Right lobe of liver (tissue), 6 donors: ENCODE results near the gene SNAPC1. TPM values are rescaled to one million over a fixed set of nuclear protein-coding genes. Genes with fewer than 3 reads are reported as not detected.

Source experiments
- ATAC-seq, 4 donors: fragments of 200-7000 bp; cut with Tn5 transposase; one replicate each; pipeline ENCODE4 v1.9.1; 2020; ENCODE audit warnings: mild to moderate bottlenecking in 4 of 4, moderate library complexity in 4 of 4
- DNase-seq, 3 donors: peaks; one replicate each; pipeline ENCODE4 v3.0.0-alpha.2; 2020
- H3K27ac ChIP-seq, 3 donors: fragments of 200-600 bp; one replicate each; pipeline ENCODE4 v1.8.0; 2022
- H3K27me3 ChIP-seq, 2 donors: fragments of 200-600 bp; one replicate each; pipeline ENCODE4 v1.8.0; 2022
- H3K36me3 ChIP-seq, 4 donors: fragments of 200-600 bp; sonication (generic) in 1 of 4; one replicate each; pipeline versions ENCODE4 v1.5.1 to v1.8.0; 2017 to 2022; ENCODE audit warnings: control low read depth in 1 of 4
- H3K4me1 ChIP-seq, 4 donors: fragments of 200-600 bp; sonication (generic) in 1 of 4; one replicate each; pipeline versions ENCODE4 v1.5.1 to v1.8.0; 2017 to 2022; ENCODE audit warnings: control low read depth in 1 of 4
- H3K4me3 ChIP-seq, 3 donors: fragments of 200-600 bp; one replicate each; pipeline ENCODE4 v1.8.0; 2022
- H3K9me3 ChIP-seq, 4 donors: fragments of 200-600 bp; sonication (generic) in 1 of 4; one replicate each; pipeline versions ENCODE4 v1.5.1 to v1.8.0; 2017 to 2022; ENCODE audit warnings: control low read depth in 1 of 4
- CTCF ChIP-seq, 4 donors: fragments of 200-600 bp in 3 of 4; fragments of 450-650 bp in 1 of 4; IDR thresholded peaks; one replicate each; pipeline versions ENCODE4 v1.5.1 to v1.8.0; 2016 to 2022; ENCODE audit warnings: antibody characterized with exemption in 4 of 4, mild to moderate bottlenecking in 2 of 4
- POLR2A ChIP-seq: fragments of 450-650 bp; IDR thresholded peaks from one replicate; pipeline ENCODE4 v1.6.1; 2017; ENCODE audit warnings: antibody characterized with exemption, mild to moderate bottlenecking
- WGBS: methylation state at CpG from one replicate; pipeline ENCODE4 v1.1.6; 2018; ENCODE audit warnings: low coverage, low lambda C conversion rate; ENCODE audit not compliant: insufficient coverage; ENCODE audit errors: missing lambda C conversion rate; 5-methylcytosine and 5-hydroxymethylcytosine counted together
- intact Hi-C, 2 donors: fragments of 100-400 bp; cut with DNase I; formaldehyde crosslinking; loops; one replicate each; pipeline versions ENCODE4 v1.11.2 to v1.14.1; 2022
- total RNA-seq, 6 experiments: library from RNA; depleted of rRNA in 2 of 6; stranded (reverse); fragments of >200 nt in 2 of 6; fragmentation: NEBNext Ultra II Directional in 3 of 6; extraction: Animal tissue kit (Norgen Biotek cat#: 25700) in 3 of 6; gene quantifications; one replicate each; pipeline versions ENCODE4 v1.1.0 to v1.2.4, GENCODE V29; 2016 to 2023
- donor health status: DM: no; HTN: yes; CAD: no.
- donor health status: DM: no; HTN: no; CAD: no.
- donor health status: DM: no; HTN: no; CAD: no.
- donor health status: DM: no; HTN: yes; CAD: no.
- donor health status: DM: no; HTN: yes; CAD: no.

The SNAPC1 gene
- total RNA-seq, 6 experiments from 2014 or later, result 0.88 to 2.0 (median 1.8) TPM

- no peak for DNase-seq
- Histone ChIP-seq H3K4me3 (peak overlapping the region in 1 of 3 donors; percentile 6), H3K4me1 (peaks cover 0 to 4% (median 0%) of the 10 kb centered on the region in 4 donors), H3K27me3 (no peaks in the 10 kb centered on the region), H3K9me3 (no peaks in the 10 kb centered on the region), H3K36me3 (peaks cover 0 to 8% (median 0%) of the 10 kb centered on the region in 4 donors), H3K27ac (no peak overlapping the region)
- ATAC-seq, result no peak
- TF ChIP-seq CTCF (IDR thresholded peaks at IDR 0.05) (no peak), POLR2A (no peak)
- 79% methylated on average over 5 of the region's 5 CpGs for WGBS
- intact Hi-C loops, result no loop called here
Measured at GRCh38 chr14:61764342-61765122, 2.3 kb downstream of the SNAPC1 start.

DNA sequence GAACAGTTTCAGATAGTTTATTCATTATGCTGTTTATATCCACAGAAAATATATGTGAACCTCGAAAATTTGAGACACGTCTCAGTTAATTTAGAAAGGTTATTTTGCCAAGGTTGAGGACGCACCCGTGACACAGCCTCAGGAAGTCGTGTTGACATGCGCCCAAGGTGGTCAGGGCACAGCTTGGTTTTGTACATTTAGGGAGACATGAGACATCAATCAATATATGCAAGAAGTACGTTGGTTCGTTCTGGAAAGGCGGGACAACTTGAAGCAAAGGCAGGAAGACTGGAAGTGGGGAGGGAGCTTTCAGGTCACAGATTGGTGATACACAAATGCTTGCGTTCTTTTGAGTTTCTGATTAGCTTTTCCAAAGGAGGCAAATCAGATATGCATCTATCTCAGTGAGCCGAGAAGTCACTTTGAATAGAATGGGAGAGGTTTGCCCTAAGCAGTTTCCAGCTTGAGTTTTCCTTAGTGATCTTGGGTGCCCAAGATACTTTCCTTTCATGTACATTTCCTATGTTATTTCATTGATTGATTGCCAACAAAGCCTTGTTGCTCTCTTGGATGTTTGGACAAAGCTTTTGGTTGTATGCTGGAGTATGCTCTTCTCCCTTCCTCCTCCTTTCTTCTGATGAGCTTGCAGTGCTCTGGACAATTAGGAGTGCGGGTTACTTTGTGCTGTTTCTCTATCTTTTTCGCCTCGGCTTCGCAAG, 3.2 kb downstream of the SNAPC1 start:
- no peak for TF ChIP-seq CTCF (IDR thresholded peaks at IDR 0.05)
- TF ChIP-seq POLR2A, result no peak
- Histone ChIP-seq H3K4me1 (peaks cover 0 to 4% (median 0%) of the 10 kb centered on the region in 4 donors), H3K9me3 (no peaks in the 10 kb centered on the region), H3K27ac (no peak overlapping the region), H3K4me3 (no peak overlapping the region), H3K27me3 (no peaks in the 10 kb centered on the region), H3K36me3 (peaks cover 0 to 17% (median under 1%) of the 10 kb centered on the region in 4 donors)
- ATAC-seq, result no peak
- 75% methylated on average over 15 of the region's 15 CpGs for WGBS
- DNase-seq, result no peak
- intact Hi-C loops, result no loop called here

GRCh38 chr14:61766151-61766550, 3.9 kb downstream of the SNAPC1 start:
- ATAC-seq (no peak), DNase-seq (no peak)
- Histone ChIP-seq H3K27ac (no peak overlapping the region), H3K4me1 (peaks cover 0 to 4% (median 0%) of the 10 kb centered on the region in 4 donors), H3K36me3 (peaks cover 0 to 24% (median 2%) of the 10 kb centered on the region in 4 donors), H3K27me3 (no peaks in the 10 kb centered on the region), H3K4me3 (no peak overlapping the region), H3K9me3 (no peaks in the 10 kb centered on the region)
- 86% methylated on average over 5 of the region's 5 CpGs for WGBS
- intact Hi-C loops, result no loop called here
- TF ChIP-seq POLR2A, result no peak
- no peak for TF ChIP-seq CTCF (IDR thresholded peaks at IDR 0.05)

GRCh38 chr14:61768240-61768639, 6.0 kb downstream of the SNAPC1 start:
- TF ChIP-seq CTCF (IDR thresholded peaks at IDR 0.05) (no peak), POLR2A (no peak)
- WGBS, result 77% methylated on average over 3 of the region's 3 CpGs
- Histone ChIP-seq H3K4me1 (peaks cover 0 to 4% (median 0%) of the 10 kb centered on the region in 4 donors), H3K36me3 (peaks cover 0 to 36% (median 2%) of the 10 kb centered on the region in 4 donors), H3K4me3 (no peak overlapping the region), H3K27me3 (no peaks in the 10 kb centered on the region), H3K9me3 (no peaks in the 10 kb centered on the region), H3K27ac (no peak overlapping the region)
- intact Hi-C loops, result no loop called here
- ATAC-seq (no peak), DNase-seq (no peak)
